Common myeloid progenitor, CD34-positive (primary cell): ENCODE results near the gene RHOBTB1.
"Not testable (repeated sequence)": the region's sequence is repeated elsewhere in the genome, so short reads cannot be mapped to it uniquely, and the experiment has no call there.

Experiments used
- CTCF ChIA-PET: fragments of 350-600 bp; sonication (Branson Sonifier 250); formaldehyde crosslinking; loops from one replicate; lab custom pipeline; 2021; ENCODE audit warnings: antibody characterized with exemption; lab: Charles Lee
- POLR2A ChIA-PET: fragments of 350-600 bp; sonication (Branson Sonifier 250); formaldehyde crosslinking; loops from one replicate; lab custom pipeline; 2021; ENCODE audit warnings: antibody characterized with exemption; lab: Charles Lee
- DNase-seq, 3 donors: peaks; one replicate each; pipeline versions ENCODE4 v3.0.0 to v3.0.0-alpha.2; 2013
- H3K27ac ChIP-seq, 2 experiments: 1 replicate in 1 of 2; 2 replicates in 1 of 2; pipeline ENCODE4 v1.7.0; 2013; ENCODE audit warnings: inconsistent platforms in 2 of 2, low read length in 2 of 2, mild to moderate bottlenecking in 2 of 2, low read depth in 1 of 2, moderate library complexity in 1 of 2; ENCODE audit not compliant: severe bottlenecking in 2 of 2, insufficient read depth in 1 of 2, poor library complexity in 1 of 2
- H3K27me3 ChIP-seq, 5 experiments: replicated peaks in 2 of 5; 1 replicate in 3 of 5; 2 replicates in 2 of 5; pipeline versions ENCODE4 v1.6.1 to v1.7.0; 2013; ENCODE audit warnings: low read length in 4 of 5, mild to moderate bottlenecking in 2 of 5, moderate library complexity in 2 of 5, inconsistent platforms in 1 of 5; ENCODE audit not compliant: insufficient read depth in 5 of 5, control insufficient read depth in 4 of 5
- H3K36me3 ChIP-seq, 4 experiments: 1 replicate in 2 of 4; 2 replicates in 2 of 4; pipeline versions ENCODE4 v1.6.1 to v1.7.0; 2013; ENCODE audit warnings: low read length in 3 of 4, control low read depth in 1 of 4, mild to moderate bottlenecking in 1 of 4; ENCODE audit not compliant: control insufficient read depth in 4 of 4, insufficient read depth in 4 of 4
- H3K4me1 ChIP-seq, 4 experiments: 1 replicate in 3 of 4; 2 replicates in 1 of 4; pipeline versions ENCODE4 v1.6.1 to v1.7.1; 2013; ENCODE audit warnings: low read length in 3 of 4, mild to moderate bottlenecking in 3 of 4, control low read depth in 1 of 4, inconsistent platforms in 1 of 4, moderate library complexity in 1 of 4; ENCODE audit not compliant: control insufficient read depth in 4 of 4, insufficient read depth in 4 of 4; ENCODE audit errors: control extremely low read depth in 1 of 4
- H3K4me3 ChIP-seq, 7 experiments: 1 replicate in 4 of 7; 2 replicates in 3 of 7; pipeline versions ENCODE4 v1.5.1 to v1.7.0; 2013; ENCODE audit warnings: mild to moderate bottlenecking in 7 of 7, low read length in 6 of 7, moderate library complexity in 6 of 7, inconsistent platforms in 2 of 7, low read depth in 2 of 7, control low read depth in 1 of 7; ENCODE audit not compliant: insufficient read depth in 4 of 7, control insufficient read depth in 1 of 7; ENCODE audit errors: extremely low read depth in 1 of 7
- H3K9me3 ChIP-seq, 5 experiments: 1 replicate in 4 of 5; 2 replicates in 1 of 5; pipeline versions ENCODE4 v1.6.1 to v1.7.1; 2013; ENCODE audit warnings: low read length in 4 of 5, mild to moderate bottlenecking in 2 of 5, inconsistent platforms in 1 of 5, low read depth in 1 of 5, moderate library complexity in 1 of 5; ENCODE audit not compliant: control insufficient read depth in 4 of 5, insufficient read depth in 2 of 5; ENCODE audit errors: control extremely low read depth in 1 of 5
- WGBS: methylation state at CpG from one replicate; pipeline ENCODE4 v1.1.5; 2013; ENCODE audit not compliant: insufficient coverage; 5-methylcytosine and 5-hydroxymethylcytosine counted together

Gene RHOBTB1

DNA sequence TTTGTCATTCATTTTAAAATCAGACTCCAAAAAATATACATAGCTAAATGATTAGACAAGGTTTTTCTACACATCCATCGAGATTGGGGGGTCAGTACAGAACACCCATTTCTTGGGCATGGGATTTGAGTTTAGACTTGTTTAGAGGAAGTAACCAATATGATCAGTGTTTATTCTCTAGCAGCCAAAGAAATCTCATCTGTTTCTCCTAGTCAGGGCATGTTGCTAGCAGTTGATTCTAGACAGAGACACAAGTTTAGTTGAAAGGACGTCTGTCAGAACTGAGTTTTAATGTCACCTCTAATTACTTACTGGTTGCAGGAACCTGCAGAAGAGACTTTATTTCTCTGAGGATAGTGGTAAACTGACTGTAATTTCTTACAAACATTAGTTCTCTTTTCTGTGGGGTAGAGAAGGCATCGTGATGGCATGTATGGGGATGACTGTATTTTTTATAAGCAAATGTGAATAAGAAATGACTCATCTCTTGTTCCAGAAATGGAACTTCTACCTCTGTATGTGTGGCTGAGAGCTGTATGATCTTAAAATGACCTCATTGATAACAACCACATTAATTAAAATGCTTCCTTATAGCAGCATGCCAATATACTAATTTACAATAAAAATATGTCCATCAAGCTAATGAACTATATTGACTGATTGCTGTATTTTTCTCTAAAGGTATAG lies 30.6 kb upstream of the RHOBTB1 start:
- DNase-seq, result no peak
- no peaks in the 10 kb centered on the region for H3K9me3 ChIP-seq
- no CpG with 5 or more reads among the region's 3 CpGs for WGBS
- H3K36me3 ChIP-seq, result no peaks in the 10 kb centered on the region
- peaks cover 3 to 12% (median 4%) of the 10 kb centered on the region in 4 experiments for H3K4me1 ChIP-seq
- ChIA-PET POLR2A (no interaction called here), CTCF (no interaction called here)
- no peak overlapping the region for H3K27ac ChIP-seq
- H3K4me3 ChIP-seq, result no peak overlapping the region
- H3K27me3 ChIP-seq, result no peaks in the 10 kb centered on the region

DNA sequence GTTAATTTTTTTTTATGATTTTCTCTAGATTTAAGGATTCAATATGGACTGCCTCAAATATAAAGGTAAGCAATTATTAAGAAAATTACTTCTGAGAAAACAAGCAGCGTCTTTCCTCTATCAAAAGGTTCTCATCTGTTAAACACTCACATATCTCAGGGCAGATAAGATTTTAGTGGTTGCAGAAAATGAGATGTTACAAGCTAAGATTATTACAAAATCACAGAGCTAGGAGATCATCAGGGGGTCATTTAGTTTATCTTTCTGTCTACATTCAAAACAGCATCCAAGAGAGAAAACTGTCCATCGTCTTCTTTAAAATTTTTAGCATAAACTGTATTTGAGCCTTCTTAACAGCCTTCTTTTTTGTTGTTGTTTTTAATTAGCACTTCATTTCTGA lies 29.1 kb upstream of the RHOBTB1 start:
- CTCF ChIA-PET, result no interaction called here
- DNase-seq, result no peak
- POLR2A ChIA-PET, result no interaction called here
- H3K36me3 ChIP-seq, result no peaks in the 10 kb centered on the region
- H3K27me3 ChIP-seq, result no peaks in the 10 kb centered on the region
- no CpG with 5 or more reads among the region's 2 CpGs for WGBS
- H3K4me1 ChIP-seq, result peaks cover 0 to 3% (median under 1%) of the 10 kb centered on the region in 4 experiments
- H3K9me3 ChIP-seq, result no peaks in the 10 kb centered on the region
- H3K27ac ChIP-seq, result no peak overlapping the region
- H3K4me3 ChIP-seq, result no peak overlapping the region

DNA sequence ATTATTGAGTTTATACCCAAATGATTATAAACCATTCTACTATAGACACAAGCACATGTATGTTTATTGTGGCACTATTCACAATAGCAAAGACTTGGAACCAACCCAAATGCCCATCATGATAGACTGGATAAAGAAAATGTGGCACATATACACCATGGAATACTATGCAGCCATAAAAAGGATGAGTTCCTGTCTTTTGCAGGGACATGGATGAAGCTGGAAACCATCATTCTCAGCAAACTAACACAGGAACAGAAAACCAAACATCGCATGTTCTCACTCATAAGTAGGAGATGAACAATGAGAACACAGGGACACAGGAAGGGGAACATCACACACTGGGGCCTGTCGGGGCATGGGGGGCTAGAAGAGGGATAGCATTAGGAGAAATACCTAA lies 28.2 kb upstream of the RHOBTB1 start:
- H3K9me3 ChIP-seq, DNase-seq, H3K4me3 ChIP-seq, POLR2A ChIA-PET, H3K36me3 ChIP-seq, H3K4me1 ChIP-seq, H3K27me3 ChIP-seq, H3K27ac ChIP-seq: not testable (repeated sequence)
- WGBS, result 88% methylated on average over 1 of the region's 2 CpGs
- CTCF ChIA-PET, result interaction anchor here (1.4 kb wide), 1 partner anchor 152 kb away, joined by 3 read pairs; no protein-coding TSS in a partner anchor

DNA sequence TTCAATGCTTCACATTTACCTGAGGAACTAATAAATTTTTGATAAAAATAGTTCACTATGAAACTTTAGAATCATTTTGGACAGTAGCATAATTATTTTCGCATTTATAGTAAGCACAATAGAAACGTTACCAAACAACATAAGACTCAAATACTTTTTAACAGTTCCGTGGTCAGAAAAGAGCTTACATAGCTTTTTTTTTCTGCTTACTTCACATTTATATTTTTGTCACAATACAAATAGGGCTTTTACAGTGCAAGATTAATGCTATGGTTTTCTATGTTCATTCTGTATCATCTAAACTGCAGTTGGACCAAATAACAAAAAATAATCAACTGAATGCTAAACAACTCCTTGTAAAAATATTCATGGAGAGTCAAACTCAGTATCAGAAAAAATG lies 26.5 kb upstream of the RHOBTB1 start:
- CTCF ChIA-PET, result interaction anchor here (1.4 kb wide), 1 partner anchor 150 kb away, joined by 3 read pairs; no protein-coding TSS in a partner anchor
- WGBS, result no CpG with 5 or more reads among the region's 3 CpGs

DNA sequence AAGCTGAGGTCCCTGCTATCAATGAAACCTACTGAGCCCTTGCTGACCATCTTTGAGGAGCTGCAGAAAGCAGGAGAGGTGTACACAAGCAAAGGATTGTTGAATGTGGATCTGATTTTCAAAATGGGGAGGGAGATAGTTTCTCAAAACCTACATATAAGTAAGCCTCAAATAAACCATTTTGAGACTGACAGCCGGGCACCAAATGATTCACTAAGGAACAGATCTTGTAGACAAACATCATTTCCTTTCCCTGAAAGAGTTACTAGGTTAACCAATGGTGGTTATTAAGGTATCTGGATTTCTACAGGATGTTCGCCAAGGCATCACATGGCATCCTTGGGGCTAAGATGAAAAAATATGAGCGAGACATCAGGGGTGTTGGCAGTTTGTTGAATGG lies 24.5 kb upstream of the RHOBTB1 start:
- H3K4me1 ChIP-seq, result peaks cover 0 to 11% (median under 1%) of the 10 kb centered on the region in 4 experiments
- CTCF ChIA-PET, result interaction anchor here (0.7 to 2.3 kb wide), 3 partner anchors 12 to 92 kb away, joined by 3 to 6 read pairs (median 3); no protein-coding TSS in a partner anchor
- no peak for DNase-seq
- no peaks in the 10 kb centered on the region for H3K27me3 ChIP-seq
- POLR2A ChIA-PET, result no interaction called here
- H3K27ac ChIP-seq, result no peak overlapping the region
- 100% methylated on average over 2 of the region's 3 CpGs for WGBS
- H3K36me3 ChIP-seq, result no peaks in the 10 kb centered on the region
- no peak overlapping the region for H3K4me3 ChIP-seq
- no peaks in the 10 kb centered on the region for H3K9me3 ChIP-seq

More for the DNA sequence above, 26.5 kb upstream of the RHOBTB1 start:
- POLR2A ChIA-PET, result no interaction called here
- H3K27ac ChIP-seq, result no peak overlapping the region
- DNase-seq, result no peak
- H3K9me3 ChIP-seq, result no peaks in the 10 kb centered on the region
- H3K27me3 ChIP-seq, result no peaks in the 10 kb centered on the region
- peaks cover 0 to 11% (median under 1%) of the 10 kb centered on the region in 4 experiments for H3K4me1 ChIP-seq
- H3K36me3 ChIP-seq, result no peaks in the 10 kb centered on the region
- no peak overlapping the region for H3K4me3 ChIP-seq

DNA sequence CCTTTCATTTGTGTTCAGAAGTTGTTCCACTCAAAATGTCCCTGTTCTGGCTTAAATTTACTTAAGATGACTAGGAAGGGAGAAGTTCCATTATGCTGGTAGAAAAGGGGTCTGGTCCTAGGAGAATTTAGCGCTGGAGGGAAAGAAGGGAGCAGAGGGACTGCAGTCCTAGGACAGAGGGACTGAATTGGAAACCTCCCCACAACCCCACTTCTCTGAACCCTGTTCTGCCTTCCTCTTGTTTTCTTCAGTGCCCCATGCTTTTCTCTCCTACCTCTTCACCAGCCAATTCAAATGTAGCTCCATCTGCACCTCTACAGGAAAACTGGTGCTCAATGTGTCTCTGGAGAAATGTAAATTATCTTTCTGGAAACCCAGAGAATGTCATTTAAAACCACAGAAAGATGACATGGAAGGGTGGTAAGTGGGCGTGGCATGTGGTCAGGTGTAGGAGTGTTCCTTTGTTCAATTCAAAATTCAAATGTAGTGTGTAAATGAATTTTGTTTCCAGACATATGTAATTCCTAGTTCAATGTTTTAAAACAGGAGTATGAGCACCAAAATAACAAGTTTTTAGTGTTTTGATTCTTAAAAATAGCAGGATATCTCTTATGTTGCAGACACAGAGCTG lies 24.0 kb upstream of the RHOBTB1 start:
- 83% methylated on average over 1 of the region's 2 CpGs for WGBS
- no peaks in the 10 kb centered on the region for H3K27me3 ChIP-seq

DNA sequence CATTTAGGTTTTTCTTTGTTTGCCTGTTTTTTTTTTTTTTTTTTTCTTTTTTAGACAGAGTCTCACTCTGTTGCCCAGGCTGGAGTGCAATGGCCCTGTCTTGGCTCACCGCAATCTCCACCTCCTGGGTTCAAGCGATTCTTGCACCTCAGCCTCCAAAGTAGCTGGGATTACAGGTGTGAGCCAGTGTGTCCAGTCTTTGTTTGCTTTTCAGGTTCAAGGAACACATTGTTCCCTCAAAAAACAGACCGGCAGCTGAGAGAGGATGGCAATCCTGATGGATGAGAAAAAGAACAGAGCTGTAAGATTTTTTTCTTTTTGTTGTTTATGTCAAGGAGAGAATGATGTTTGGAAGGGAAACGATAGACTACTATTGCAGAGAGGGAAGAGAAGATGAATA lies 23.3 kb upstream of the RHOBTB1 start:
- Histone ChIP-seq H3K4me1 (peaks cover 0 to 11% (median under 1%) of the 10 kb centered on the region in 4 experiments), H3K36me3 (no peaks in the 10 kb centered on the region), H3K9me3 (no peaks in the 10 kb centered on the region), H3K4me3 (no peak overlapping the region), H3K27me3 (no peaks in the 10 kb centered on the region), H3K27ac (no peak overlapping the region)
- WGBS, result 100% methylated on average over 3 of the region's 4 CpGs
- DNase-seq, result no peak
- ChIA-PET CTCF (interaction anchor here (0.6 to 2.3 kb wide), 3 partner anchors 83 to 681 kb away, joined by 3 to 6 read pairs (median 3); no protein-coding TSS in a partner anchor), POLR2A (no interaction called here)

More for the DNA sequence above, 24.0 kb upstream of the RHOBTB1 start:
- CTCF ChIA-PET, result interaction anchor here (0.6 to 2.3 kb wide), 3 partner anchors 84 to 680 kb away, joined by 3 to 6 read pairs (median 3); no protein-coding TSS in a partner anchor
- H3K4me3 ChIP-seq, result no peak overlapping the region
- no peak for DNase-seq
- POLR2A ChIA-PET, result no interaction called here
- H3K36me3 ChIP-seq, result no peaks in the 10 kb centered on the region
- no peaks in the 10 kb centered on the region for H3K9me3 ChIP-seq
- H3K4me1 ChIP-seq, result peaks cover 0 to 11% (median under 1%) of the 10 kb centered on the region in 4 experiments
- no peak overlapping the region for H3K27ac ChIP-seq
